KOPT-K1 (cell line): ENCODE data around the gene MLNR.

ENCODE experiments used
- H3K27ac ChIP-seq: fragments of 200-600 bp; sonication (generic); 2 replicates; pipeline ENCODE4 v1.5.1; 2016; ENCODE audit warnings: antibody characterized with exemption, mild to moderate bottlenecking, low read depth, low read length; ENCODE audit not compliant: poor library complexity, severe bottlenecking
- H3K36me3 ChIP-seq: fragments of 200-600 bp; sonication (generic); 2 replicates; pipeline ENCODE4 v1.5.1; 2017; ENCODE audit warnings: antibody characterized with exemption, mild to moderate bottlenecking, low read length, moderate library complexity; ENCODE audit not compliant: insufficient read depth
- H3K9me3 ChIP-seq: fragments of 200-600 bp; sonication (generic); 2 replicates; pipeline ENCODE4 v1.5.1; 2017; ENCODE audit warnings: antibody characterized with exemption, low read length, mild to moderate bottlenecking; ENCODE audit not compliant: insufficient read depth, poor library complexity, severe bottlenecking

The MLNR gene

DNA sequence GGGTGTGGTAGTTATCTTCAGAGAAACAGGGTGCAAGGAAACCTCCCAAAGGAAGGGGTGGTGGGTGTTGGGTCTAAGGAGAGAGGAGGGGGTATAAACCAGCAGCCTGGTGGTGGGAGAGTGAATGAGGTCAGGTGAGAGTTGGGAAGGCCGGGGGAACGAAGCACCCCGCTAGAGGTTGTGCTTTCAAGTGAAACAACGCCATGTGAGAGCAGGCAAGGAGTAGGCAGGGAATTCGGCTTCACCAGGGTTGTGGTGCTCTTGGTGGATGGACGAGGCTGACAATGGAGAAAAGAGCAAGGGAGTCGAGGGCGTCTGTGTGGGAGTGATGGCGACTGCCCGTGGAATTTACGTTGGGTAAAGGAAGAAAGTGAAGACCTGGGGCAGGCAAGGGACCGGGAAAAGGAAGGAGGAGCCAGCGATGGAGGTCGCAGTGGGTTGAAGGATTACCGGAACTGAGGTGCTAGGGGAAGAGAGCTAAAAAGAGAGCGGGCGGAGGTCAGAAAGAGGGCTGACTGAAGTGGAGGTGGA is 2.1 kb upstream of the MLNR start:
- Histone ChIP-seq H3K27ac (no peak overlapping the region), H3K36me3 (no peaks in the 10 kb centered on the region), H3K9me3 (no peaks in the 10 kb centered on the region)

DNA sequence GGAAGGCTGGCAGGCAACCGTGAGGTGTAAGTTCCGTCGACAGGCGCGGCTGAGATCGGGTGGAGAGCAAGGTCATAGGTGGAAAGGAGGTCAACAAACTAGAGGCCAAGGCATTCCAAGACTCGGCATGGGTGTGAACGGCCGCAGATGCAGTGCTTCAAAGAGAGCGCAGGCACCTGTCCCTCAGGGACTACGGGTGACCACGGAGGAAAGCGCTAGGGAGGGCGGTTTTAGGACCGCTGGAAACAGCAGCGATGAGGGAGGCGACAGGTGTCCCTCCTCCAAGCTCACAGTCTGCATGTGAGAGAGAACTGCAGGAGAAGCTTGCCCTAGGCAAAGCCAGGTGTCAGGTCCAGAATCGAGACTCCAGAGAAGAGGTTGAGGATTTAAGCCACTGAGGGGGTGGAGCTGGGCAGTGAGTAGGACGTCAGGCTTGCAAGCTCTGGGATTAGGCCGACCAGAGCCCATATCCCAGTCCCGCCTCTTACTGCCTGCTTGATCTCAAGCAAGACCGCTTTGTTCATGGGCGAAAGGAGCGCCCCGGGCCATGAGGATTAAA is 1.6 kb upstream of the MLNR start:
- Histone ChIP-seq H3K27ac (no peak overlapping the region), H3K9me3 (no peaks in the 10 kb centered on the region), H3K36me3 (no peaks in the 10 kb centered on the region)

DNA sequence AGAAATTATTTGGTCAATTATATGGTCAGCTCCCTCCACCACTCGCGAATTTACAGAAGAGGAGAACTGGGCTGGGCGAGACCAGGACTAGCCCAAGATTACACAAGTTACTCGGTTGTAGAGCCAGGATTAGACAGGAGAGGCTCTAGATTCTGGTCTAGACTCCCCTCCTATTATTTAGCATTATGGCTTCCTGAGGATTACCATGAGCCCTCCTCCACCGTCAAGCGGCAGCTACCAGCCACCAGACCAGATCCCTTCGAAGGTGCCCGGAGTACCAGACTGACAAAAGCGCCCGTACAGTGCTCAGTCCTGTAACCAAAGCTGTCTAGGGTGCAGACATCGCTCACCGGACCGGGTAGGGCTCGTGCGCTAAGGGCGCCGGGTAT is 497 bp upstream of the MLNR start:
- Histone ChIP-seq H3K36me3 (no peaks in the 10 kb centered on the region), H3K9me3 (no peaks in the 10 kb centered on the region), H3K27ac (no peak overlapping the region)

DNA sequence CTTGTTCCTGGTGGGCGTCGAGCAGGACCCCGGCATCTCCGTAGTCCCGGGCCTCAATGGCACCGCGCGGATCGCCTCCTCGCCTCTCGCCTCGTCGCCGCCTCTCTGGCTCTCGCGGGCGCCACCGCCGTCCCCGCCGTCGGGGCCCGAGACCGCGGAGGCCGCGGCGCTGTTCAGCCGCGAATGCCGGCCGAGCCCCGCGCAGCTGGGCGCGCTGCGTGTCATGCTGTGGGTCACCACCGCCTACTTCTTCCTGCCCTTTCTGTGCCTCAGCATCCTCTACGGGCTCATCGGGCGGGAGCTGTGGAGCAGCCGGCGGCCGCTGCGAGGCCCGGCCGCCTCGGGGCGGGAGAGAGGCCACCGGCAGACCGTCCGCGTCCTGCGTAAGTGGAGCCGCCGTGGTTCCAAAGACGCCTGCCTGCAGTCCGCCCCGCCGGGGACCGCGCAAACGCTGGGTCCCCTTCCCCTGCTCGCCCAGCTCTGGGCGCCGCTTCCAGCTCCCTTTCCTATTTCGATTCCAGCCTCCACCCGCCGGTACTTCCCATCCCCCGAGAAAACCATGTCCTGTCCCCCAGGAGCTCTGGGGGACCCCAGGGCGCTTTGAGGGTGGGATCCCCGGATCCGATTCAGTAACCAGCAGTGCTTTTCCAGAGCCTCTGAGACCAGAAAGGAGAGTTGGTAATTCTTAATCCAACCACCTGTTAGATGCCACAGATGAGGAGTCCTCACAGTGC is 885 bp downstream of the MLNR start:
- Histone ChIP-seq H3K27ac (no peak overlapping the region), H3K9me3 (no peaks in the 10 kb centered on the region), H3K36me3 (no peaks in the 10 kb centered on the region)

DNA sequence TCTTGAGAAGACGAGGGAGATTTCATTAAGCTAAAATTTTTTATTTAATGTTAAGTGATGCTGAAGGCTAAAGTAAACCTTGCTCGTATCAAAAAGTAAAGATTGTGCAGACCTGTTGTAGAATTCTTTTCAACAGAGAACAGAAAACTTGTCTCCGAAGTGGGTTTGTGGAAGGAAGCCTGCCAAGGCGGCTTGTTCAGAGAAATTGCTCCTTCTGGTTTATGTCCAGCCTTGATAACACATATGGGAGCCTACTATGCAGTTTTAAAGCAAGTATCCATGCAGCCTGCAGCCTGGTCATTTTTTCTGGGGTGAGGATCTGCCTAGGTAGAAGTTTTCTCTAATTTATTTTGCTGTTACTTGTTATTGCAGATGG is 1.4 kb downstream of the MLNR start:
- no peaks in the 10 kb centered on the region for H3K36me3 ChIP-seq
- no peaks in the 10 kb centered on the region for H3K9me3 ChIP-seq
- no peak overlapping the region for H3K27ac ChIP-seq

DNA sequence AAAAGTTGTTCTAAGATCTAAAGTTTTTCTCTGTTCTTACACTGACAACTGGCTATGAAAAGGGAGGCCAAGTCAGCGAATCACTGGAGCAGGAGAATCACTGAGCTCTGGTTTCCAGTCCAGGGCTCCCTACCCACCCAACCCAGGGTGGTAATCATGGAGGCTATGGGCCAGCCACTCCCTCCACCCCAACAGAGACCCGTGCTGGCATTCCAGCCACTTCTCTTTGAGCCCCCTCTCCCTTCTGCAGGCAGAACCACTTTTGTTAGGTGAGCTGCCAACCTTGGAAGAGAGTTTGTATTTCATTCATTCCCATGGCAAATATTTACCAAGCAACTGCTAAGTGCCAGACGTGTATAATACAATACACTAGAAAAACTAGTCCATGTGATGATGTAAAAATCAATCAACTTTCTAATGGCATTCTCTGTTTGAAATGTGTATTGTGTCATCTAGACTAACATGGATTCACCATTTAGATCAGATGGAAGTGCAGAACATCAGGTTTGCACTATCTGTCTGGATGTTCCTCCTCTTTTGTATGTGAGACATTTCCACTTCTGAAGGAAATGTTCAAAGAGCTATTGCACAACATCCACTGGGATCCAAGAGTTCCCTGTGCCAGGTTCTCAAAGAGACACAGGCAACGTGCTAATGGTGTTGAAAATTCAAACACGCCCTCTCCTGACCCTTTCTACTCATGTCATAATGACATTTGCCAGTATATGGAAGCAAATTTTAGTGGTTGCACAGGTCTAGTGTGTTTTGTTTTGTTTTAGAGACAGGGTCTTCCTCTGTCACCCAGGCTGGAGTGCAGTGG is 5.3 kb downstream of the MLNR start:
- Histone ChIP-seq H3K9me3 (no peaks in the 10 kb centered on the region), H3K27ac (no peak overlapping the region), H3K36me3 (no peaks in the 10 kb centered on the region)

DNA sequence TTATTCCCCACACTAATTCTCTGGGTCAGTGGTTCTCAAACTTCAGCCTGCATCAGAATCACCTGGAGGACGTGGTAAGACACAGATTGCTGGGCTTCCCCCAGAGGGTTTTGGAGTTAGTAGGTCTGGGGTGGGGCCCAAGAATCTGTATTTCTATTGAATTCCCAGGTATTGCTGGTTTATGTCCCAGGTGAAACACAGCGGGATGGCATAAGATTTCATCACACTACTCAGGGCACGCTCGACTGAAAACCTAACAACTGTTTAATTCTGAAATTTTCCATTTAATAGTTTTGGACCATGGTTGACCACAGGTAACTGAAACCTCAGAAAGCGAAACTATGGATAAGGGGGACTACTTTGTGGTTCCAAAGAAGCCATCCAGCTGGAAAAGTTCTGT is 6.5 kb downstream of the MLNR start:
- no peaks in the 10 kb centered on the region for H3K9me3 ChIP-seq
- H3K27ac ChIP-seq: no peak overlapping the region
- no peaks in the 10 kb centered on the region for H3K36me3 ChIP-seq

DNA sequence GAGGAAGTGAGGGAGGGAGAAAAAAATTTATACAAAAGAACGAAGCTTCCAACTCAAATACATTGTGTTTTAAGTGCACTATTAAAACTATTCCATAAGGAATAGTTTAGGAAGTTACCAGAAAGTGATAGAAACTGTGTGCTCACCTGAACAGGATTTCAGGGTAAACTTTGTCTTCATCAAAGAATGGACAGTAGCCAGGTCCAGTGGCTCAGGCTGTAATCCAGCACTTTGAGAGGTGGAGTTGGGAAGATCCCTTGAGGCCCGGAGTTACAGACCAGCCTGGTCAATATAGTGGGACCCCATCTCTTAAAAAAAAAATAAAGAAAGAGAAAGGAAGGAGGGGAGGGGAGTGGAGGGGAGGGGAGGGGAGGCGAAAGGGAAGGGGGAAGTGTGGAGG is 14.6 kb downstream of the MLNR start:
- Histone ChIP-seq H3K27ac (no peak overlapping the region), H3K9me3 (no peaks in the 10 kb centered on the region), H3K36me3 (no peaks in the 10 kb centered on the region)

DNA sequence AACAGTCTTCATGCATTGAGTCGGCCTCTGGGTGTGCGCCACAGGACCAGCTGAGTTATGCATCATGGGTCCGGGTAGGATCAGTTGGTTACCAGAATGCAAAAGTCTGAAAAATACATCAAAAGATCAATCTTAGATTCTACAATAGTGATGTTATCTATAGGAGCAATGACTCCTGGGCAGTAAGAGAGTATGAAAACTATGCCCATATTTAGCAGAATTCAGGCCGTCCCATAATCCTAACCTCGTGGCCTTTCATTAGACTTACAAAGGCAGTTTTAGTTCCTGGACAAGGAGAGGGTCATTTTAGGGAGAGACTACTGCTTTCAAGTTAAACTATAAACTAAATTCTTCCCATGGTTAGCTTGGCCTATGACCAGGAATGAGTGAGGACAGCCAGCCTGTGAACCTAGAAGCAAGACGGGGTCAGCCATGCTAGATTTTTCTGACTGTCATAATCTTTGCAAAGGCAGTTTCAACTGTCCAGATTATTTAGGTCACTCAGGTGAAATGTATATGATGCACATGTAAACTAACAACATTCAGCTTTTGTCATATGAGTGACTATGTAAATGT is 15.8 kb downstream of the MLNR start:
- Histone ChIP-seq H3K36me3 (no peaks in the 10 kb centered on the region), H3K9me3 (no peaks in the 10 kb centered on the region), H3K27ac (no peak overlapping the region)

DNA sequence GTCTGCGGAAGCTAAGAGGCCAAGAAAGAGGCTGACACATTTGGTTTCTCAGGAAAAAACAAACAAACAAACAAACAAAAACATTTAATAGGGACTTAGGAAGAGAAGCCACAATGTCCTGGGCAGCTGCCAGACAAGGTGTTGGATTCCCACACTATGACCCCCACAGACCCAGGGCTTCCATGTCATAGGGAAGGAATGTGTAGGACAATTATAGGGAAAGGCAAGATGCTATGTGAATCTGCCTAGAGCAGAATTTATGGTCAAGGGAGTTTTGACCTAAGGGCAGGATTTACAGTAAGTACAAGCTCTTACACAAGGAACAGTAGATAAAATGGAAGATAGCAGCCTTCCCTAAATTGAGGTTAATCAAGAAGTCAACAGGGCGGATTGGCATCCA is 18.5 kb downstream of the MLNR start:
- no peak overlapping the region for H3K27ac ChIP-seq
- H3K36me3 ChIP-seq: no peaks in the 10 kb centered on the region
- peaks cover 9% of the 10 kb centered on the region for H3K9me3 ChIP-seq

DNA sequence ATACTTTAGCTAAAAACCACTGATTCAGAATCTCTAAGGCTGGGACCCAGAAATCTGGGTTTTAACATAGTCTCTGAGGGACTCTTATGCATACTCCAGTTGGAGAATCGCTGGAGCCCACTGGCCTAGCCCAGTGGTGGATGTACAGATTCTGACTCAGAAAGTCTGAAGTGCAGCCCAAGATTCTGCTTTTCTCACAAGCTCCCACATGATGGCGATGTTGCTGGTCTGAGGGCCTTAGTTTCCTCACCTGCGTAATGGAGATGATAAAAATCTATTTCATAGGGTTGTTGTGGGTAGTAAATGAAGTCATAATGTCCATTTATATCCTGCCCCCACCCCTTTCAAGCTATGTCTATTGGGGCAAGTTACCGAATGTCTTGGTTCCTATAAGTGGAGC is 19.9 kb downstream of the MLNR start:
- no peaks in the 10 kb centered on the region for H3K36me3 ChIP-seq
- H3K9me3 ChIP-seq: peaks cover 9% of the 10 kb centered on the region

DNA sequence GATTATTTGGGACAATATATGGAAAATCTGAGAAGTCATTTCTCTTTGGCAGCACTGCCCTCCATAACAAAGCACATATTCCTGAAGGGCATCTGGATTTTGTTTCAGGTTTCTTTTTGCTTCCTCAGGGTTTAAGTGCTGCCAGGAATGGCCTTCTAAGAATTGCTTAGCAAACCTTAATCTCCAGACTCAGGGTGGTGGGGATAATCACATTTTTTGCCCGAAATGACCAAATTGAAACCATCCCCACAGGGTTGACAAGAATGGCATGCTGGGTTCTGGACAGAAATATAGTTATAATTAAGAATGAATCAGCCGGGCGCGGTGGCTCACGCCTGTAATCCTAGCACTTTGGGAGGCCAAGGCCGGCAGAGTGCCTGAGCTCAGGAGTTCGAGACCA is 21.2 kb downstream of the MLNR start:
- H3K36me3 ChIP-seq: no peaks in the 10 kb centered on the region
- H3K9me3 ChIP-seq: peaks cover 9% of the 10 kb centered on the region
- no peak overlapping the region for H3K27ac ChIP-seq

More for the DNA sequence above, 19.9 kb downstream of the MLNR start:
- H3K27ac ChIP-seq: no peak overlapping the region

DNA sequence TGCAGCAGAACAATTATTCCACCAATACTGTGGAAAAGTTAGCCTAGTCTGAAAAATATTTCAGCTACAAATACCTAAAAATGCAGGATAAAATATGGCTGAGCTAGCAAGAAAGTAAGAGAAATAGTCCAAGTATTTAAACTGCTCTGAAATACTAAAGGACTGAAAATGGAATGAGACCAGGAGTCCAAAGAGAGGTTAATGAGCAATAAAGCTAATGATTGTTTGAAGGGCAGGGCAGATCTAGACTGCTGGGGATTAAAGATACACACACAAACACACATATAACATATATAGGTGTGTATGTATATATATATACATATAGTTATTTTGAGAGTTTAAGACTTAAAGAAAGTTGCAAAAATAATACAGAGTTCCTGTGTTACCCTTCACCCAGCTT is 25.0 kb downstream of the MLNR start:
- Histone ChIP-seq H3K27ac (no peak overlapping the region), H3K9me3 (peaks cover 9% of the 10 kb centered on the region), H3K36me3 (peaks cover 3% of the 10 kb centered on the region; the same call in 1 of the 2 replicates)

DNA sequence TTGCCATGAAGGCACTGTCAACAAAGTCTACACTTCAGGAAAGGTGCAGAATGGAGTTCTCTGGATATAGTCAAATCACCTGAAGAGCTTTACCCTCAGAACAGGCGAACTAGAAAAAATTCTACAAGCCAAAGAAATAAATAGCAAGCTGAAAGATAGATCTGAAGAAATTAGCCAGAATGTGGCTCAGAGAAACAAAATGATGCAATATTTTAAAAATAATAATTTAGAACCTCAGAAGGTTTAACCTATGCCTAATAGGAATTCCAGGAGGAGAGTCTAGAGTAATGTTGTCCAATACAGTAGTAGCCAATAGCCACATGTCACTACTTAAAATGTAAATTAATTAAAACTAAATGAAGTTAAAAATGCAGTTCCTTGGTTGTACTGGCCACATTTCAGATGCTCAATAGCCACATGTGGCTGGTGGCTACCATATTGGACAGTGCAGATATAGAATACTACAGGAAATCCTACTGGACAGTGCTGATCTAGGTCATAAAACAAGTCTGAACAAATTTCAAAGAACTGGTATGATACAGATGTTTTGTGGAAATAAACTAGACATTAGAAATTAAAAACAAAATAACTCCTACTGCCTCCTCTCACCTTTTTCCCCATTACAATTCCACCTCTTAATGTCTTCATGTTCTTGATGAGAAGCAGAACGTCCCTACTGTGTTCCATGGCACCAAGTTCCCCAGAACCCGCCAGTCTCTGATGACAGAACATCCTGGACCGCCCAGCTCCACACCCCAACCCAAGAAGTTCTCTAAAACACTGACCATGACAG is 26.9 kb downstream of the MLNR start:
- H3K9me3 ChIP-seq: peaks cover 8% of the 10 kb centered on the region
- peak overlapping the region; percentile 78 for H3K27ac ChIP-seq
- peaks cover 18% of the 10 kb centered on the region for H3K36me3 ChIP-seq
